ENCODE data around the gene RSPH10B2.
"Not testable (repeated sequence)": the region's sequence is repeated elsewhere in the genome, so short reads cannot be mapped to it uniquely, and the experiment has no call there.

Gene RSPH10B2

GRCh38 chr7:6826151-6826550 is 72.2 kb downstream of the RSPH10B2 start, which contains the start of gene CCZ1B:
Gene CCZ1B, minus strand, starts transcription at chr7:6826275. Its CDS starts 78 bp downstream, at chr7:6826197.
- DNase-seq (ENCODE audit: low read depth) = peak; percentile 63
- TF ChIP-seq, protein P1, sequence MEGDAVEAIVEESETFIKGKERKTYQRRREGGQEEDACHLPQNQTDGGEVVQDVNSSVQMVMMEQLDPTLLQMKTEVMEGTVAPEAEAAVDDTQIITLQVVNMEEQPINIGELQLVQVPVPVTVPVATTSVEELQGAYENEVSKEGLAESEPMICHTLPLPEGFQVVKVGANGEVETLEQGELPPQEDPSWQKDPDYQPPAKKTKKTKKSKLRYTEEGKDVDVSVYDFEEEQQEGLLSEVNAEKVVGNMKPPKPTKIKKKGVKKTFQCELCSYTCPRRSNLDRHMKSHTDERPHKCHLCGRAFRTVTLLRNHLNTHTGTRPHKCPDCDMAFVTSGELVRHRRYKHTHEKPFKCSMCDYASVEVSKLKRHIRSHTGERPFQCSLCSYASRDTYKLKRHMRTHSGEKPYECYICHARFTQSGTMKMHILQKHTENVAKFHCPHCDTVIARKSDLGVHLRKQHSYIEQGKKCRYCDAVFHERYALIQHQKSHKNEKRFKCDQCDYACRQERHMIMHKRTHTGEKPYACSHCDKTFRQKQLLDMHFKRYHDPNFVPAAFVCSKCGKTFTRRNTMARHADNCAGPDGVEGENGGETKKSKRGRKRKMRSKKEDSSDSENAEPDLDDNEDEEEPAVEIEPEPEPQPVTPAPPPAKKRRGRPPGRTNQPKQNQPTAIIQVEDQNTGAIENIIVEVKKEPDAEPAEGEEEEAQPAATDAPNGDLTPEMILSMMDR (conservative IDR thresholded peaks at IDR 0.05; ENCODE audit: control insufficient read depth, insufficient read depth, low read depth, low read length) = peak; percentile 18
- peak within 1 kb of the TSS; percentile 52 for H3K4me3 ChIP-seq (ENCODE audit: control insufficient read depth, low read depth, low read length)

DNA sequence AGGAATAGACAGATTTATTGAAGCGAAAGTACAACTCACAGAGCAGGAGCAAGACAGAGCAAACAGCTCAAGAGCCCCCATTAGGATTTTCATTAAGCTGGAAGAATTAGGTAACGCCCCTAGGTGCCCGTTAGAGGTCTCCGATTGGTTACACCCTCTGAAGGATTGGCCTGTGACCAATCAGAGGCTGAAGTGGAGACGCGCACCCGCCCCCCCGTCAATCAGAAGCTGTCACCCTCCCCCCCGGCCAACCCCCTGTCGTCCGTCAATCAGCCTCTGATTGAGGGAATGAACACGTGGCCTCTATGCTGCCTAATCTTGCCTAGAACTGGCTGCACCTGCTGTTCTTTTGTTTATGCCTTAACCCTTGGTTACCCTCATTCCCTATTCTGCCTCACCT is 73.3 kb downstream of the RSPH10B2 start:
- DNase-seq (ENCODE audit: low read depth); H3K4me3 ChIP-seq (ENCODE audit: control insufficient read depth, low read depth, low read length): not testable (repeated sequence)

- not testable (repeated sequence) for DNase-seq (ENCODE audit: low read depth); H3K4me3 ChIP-seq (ENCODE audit: control insufficient read depth, low read depth, low read length)
Observed at GRCh38 chr7:6829616-6830015, 75.7 kb downstream of the RSPH10B2 start.

GRCh38 chr7:6830026-6830425 is 76.1 kb downstream of the RSPH10B2 start:
- H3K4me3 ChIP-seq (ENCODE audit: control insufficient read depth, low read depth, low read length); DNase-seq (ENCODE audit: low read depth): not testable (repeated sequence)

- TF ChIP-seq, protein P1 (conservative IDR thresholded peaks at IDR 0.05; ENCODE audit: control insufficient read depth, insufficient read depth, low read depth, low read length) = no peak
- DNase-seq (ENCODE audit: low read depth) = no peak
- H3K4me3 ChIP-seq (ENCODE audit: control insufficient read depth, low read depth, low read length) = no peak overlapping the region
Observed at GRCh38 chr7:6831018-6831725, 77.3 kb downstream of the RSPH10B2 start.

DNA sequence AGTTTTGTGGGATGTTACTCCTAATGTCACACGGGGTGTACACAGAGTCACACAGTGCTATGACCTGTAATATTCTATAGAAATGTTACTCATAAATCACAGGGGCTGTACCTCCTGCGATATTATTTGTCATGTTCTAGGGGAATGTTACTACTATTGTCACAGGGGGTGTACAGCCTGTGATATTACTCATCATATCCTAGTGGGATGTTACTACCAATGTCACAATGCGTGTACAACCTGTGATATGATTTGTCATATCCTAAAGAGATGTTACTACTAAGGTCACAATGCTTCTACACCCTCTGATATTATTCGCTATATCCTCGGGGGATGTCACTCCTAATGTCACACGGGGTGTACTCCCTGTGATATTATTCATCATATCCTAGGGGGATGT is 79.7 kb downstream of the RSPH10B2 start:
- DNase-seq (ENCODE audit: low read depth) = no peak
- TF ChIP-seq, protein P1 (conservative IDR thresholded peaks at IDR 0.05; ENCODE audit: control insufficient read depth, insufficient read depth, low read depth, low read length) = no peak
- no peak overlapping the region for H3K4me3 ChIP-seq (ENCODE audit: control insufficient read depth, low read depth, low read length)

GRCh38 chr7:6835521-6835920 is 81.6 kb downstream of the RSPH10B2 start:
- not testable (repeated sequence) for DNase-seq (ENCODE audit: low read depth); H3K4me3 ChIP-seq (ENCODE audit: control insufficient read depth, low read depth, low read length)

- not testable (repeated sequence) for DNase-seq (ENCODE audit: low read depth); H3K4me3 ChIP-seq (ENCODE audit: control insufficient read depth, low read depth, low read length)
Observed at GRCh38 chr7:6837081-6837480, 83.2 kb downstream of the RSPH10B2 start.

GRCh38 chr7:6842278-6842921 is 88.5 kb downstream of the RSPH10B2 start:
- DNase-seq (ENCODE audit: low read depth) = peak; percentile 39

DNA sequence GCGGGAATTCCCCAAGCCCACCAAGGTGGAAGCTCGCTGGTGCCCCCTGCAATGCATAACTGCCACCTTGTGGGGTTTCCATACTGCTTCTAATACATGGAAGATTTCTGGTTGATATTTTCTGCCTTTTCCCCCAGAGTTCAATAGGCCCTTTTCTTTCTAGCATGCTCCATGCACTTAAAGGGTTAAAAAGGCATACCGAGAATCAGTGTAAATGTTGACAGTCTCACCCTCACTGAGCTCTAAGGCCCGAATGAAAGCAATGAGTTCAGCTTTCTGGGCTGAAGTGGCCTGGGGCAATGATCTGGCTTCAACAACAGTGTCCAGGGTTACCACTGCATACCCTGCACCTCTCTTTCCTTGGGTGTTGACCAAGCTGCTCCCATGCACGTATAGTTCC is 89.2 kb downstream of the RSPH10B2 start:
- H3K4me3 ChIP-seq (ENCODE audit: control insufficient read depth, low read depth, low read length); DNase-seq (ENCODE audit: low read depth): not testable (repeated sequence)

More at GRCh38 chr7:6842278-6842921, 88.5 kb downstream of the RSPH10B2 start:
- H3K4me3 ChIP-seq (ENCODE audit: control insufficient read depth, low read depth, low read length) = not testable (repeated sequence)

- not testable (repeated sequence) for DNase-seq (ENCODE audit: low read depth); H3K4me3 ChIP-seq (ENCODE audit: control insufficient read depth, low read depth, low read length)
Observed at GRCh38 chr7:6843654-6844053, 89.8 kb downstream of the RSPH10B2 start.

DNA sequence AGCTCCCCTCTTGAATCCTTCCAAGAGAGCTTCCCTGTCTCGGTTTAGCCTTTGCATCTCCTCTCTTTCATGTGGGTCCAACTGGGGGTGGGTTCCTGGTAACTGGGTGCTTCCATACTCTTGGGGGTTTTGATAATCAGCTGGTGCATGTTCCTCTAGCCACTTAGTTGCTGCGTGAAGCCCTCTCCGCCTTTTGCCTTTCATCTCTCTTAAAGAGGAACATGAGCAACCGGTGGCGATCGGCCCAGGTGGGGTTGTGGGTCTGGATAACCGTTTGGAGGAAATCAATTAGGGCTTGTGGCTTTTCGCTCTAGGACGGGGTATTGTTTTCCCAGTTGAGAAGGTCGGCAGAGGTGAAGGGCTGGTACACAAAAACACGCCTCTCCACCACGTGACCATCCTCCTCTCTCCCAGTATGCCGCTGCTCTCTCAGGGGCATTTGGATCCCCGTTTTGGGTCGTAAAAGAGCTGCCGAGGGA is 92.1 kb downstream of the RSPH10B2 start:
- H3K4me3 ChIP-seq (ENCODE audit: control insufficient read depth, low read depth, low read length); DNase-seq (ENCODE audit: low read depth): not testable (repeated sequence)

GRCh38 chr7:6847751-6848150 is 93.8 kb downstream of the RSPH10B2 start:
- H3K4me3 ChIP-seq (ENCODE audit: control insufficient read depth, low read depth, low read length); DNase-seq (ENCODE audit: low read depth): not testable (repeated sequence)

Data from fibroblast of mammary gland (primary cell).